HEK293T (cell line): ENCODE data around the gene MEF2D.

Experiments used
- CTCF ChIA-PET: fragments of 350-600 bp; formaldehyde crosslinking; extraction: SDS; loops from one replicate; lab custom pipeline; 2021; ENCODE audit warnings: antibody characterized with exemption, inconsistent platforms; lab: Yijun Ruan, JAX
- POLR2A ChIA-PET: fragments of 350-600 bp; formaldehyde crosslinking; extraction: SDS; loops from one replicate; lab custom pipeline; 2020; ENCODE audit warnings: antibody characterized with exemption, inconsistent platforms; lab: Yijun Ruan, JAX
- DNase-seq: peaks from one replicate; pipeline ENCODE4 v3.0.0; 2012; ENCODE audit warnings: mixed read lengths; ENCODE audit errors: extremely low spot score
- ARNT ChIP-seq: fragments of 450-650 bp; IDR thresholded peaks from 2 replicates; pipeline ENCODE4 v1.6.1; 2017; ENCODE audit warnings: mild to moderate bottlenecking
- BHLHE40 ChIP-seq: fragments of 450-650 bp; IDR thresholded peaks from 2 replicates; pipeline ENCODE4 v1.6.1; 2016; ENCODE audit warnings: mild to moderate bottlenecking, moderate library complexity, borderline replicate concordance
- CTBP1 ChIP-seq: fragments of 450-650 bp; IDR thresholded peaks from 2 replicates; pipeline ENCODE4 v1.6.1; 2016; ENCODE audit warnings: borderline replicate concordance
- ELF4 ChIP-seq: fragments of 450-650 bp; IDR thresholded peaks from 2 replicates; pipeline ENCODE4 v1.6.1; 2017; ENCODE audit warnings: antibody characterized with exemption
- FOXA1 ChIP-seq: fragments of 450-650 bp; IDR thresholded peaks from 2 replicates; pipeline ENCODE4 v1.6.1; 2016; ENCODE audit warnings: mild to moderate bottlenecking
- FOXK2 ChIP-seq: fragments of 450-650 bp; IDR thresholded peaks from 2 replicates; pipeline ENCODE4 v1.6.1; 2016; ENCODE audit warnings: mild to moderate bottlenecking
- FOXM1 ChIP-seq: fragments of 450-650 bp; IDR thresholded peaks from 2 replicates; pipeline ENCODE4 v1.6.1; 2017; ENCODE audit warnings: mild to moderate bottlenecking, borderline replicate concordance
- HDGF ChIP-seq: fragments of 450-650 bp; IDR thresholded peaks from 2 replicates; pipeline ENCODE4 v1.6.1; 2017; ENCODE audit warnings: antibody characterized with exemption, borderline replicate concordance
- L3MBTL2 ChIP-seq: fragments of 450-650 bp; conservative IDR thresholded peaks from 2 replicates; pipeline ENCODE4 v1.6.1; 2016; ENCODE audit warnings: mild to moderate bottlenecking
- LEF1 ChIP-seq: fragments of 450-650 bp; IDR thresholded peaks from 2 replicates; pipeline ENCODE4 v1.6.1; 2017; ENCODE audit warnings: mild to moderate bottlenecking, borderline replicate concordance
- NFRKB ChIP-seq: fragments of 450-650 bp; IDR thresholded peaks from 2 replicates; pipeline ENCODE4 v1.6.1; 2016; ENCODE audit warnings: mild to moderate bottlenecking, moderate library complexity
- PKNOX1 ChIP-seq: fragments of 450-650 bp; IDR thresholded peaks from 2 replicates; pipeline ENCODE4 v1.6.1; 2016
- SP1 ChIP-seq: fragments of 450-650 bp; IDR thresholded peaks from 2 replicates; pipeline ENCODE4 v1.6.1; 2017
- SUZ12 ChIP-seq: fragments of 450-650 bp; IDR thresholded peaks from 2 replicates; pipeline ENCODE4 v1.6.1; 2016; ENCODE audit warnings: mild to moderate bottlenecking
- TARDBP ChIP-seq: fragments of 450-650 bp; IDR thresholded peaks from 2 replicates; pipeline ENCODE4 v1.6.1; 2016
- ZNF384 ChIP-seq: fragments of 450-650 bp; IDR thresholded peaks from 2 replicates; pipeline ENCODE4 v1.6.1; 2016

MEF2D gene

GRCh38 chr1:156503698-156504437, 3.3 kb upstream of the MEF2D start:
- ChIA-PET CTCF (interaction anchor here (0.8 to 2.0 kb wide), 5 partner anchors 14 to 437 kb away, joined by 3 to 9 read pairs (median 4); no protein-coding TSS in a partner anchor), POLR2A (interaction anchor here (0.9 to 6.8 kb wide), 8 partner anchors 8 to 311 kb away, joined by 3 to 64 read pairs (median 4); no protein-coding TSS in a partner anchor)
- DNase-seq, result no peak
- TF ChIP-seq TARDBP (no peak), ARNT (no peak), SUZ12 (no peak), LEF1 (no peak), ZNF384 (no peak), SP1 (no peak), HDGF (no peak), BHLHE40 (no peak), PKNOX1 (no peak), FOXA1 (no peak), L3MBTL2 (no peak)

GRCh38 chr1:156502894-156503697, 2.5 kb upstream of the MEF2D start:
- ChIA-PET CTCF (interaction anchor here (0.8 to 2.4 kb wide), 4 partner anchors 13 to 436 kb away, joined by 3 to 17 read pairs (median 8); no protein-coding TSS in a partner anchor), POLR2A (interaction anchor here (0.8 to 6.8 kb wide), 5 partner anchors 12 to 310 kb away, joined by 3 to 64 read pairs (median 3); partner anchors contain the start of gene GLMP)
- TF ChIP-seq BHLHE40 (no peak), L3MBTL2 (peak; percentile 67)
- DNase-seq, result no peak

- TF ChIP-seq FOXK2 (no peak), FOXA1 (no peak), PKNOX1 (no peak), SUZ12 (no peak), ELF4 (no peak), CTBP1 (no peak), LEF1 (no peak), ARNT (no peak), SP1 (no peak), L3MBTL2 (no peak), ZNF384 (no peak), BHLHE40 (no peak), FOXM1 (no peak), TARDBP (no peak), NFRKB (no peak), HDGF (no peak)
- POLR2A ChIA-PET, result interaction anchor here (0.7 to 6.8 kb wide), 8 partner anchors 12 to 219 kb away, joined by 3 to 64 read pairs (median 6); partner anchors contain the start of genes GLMP, NAXE and SMG5
- DNase-seq, result no peak
- CTCF ChIA-PET, result interaction anchor here (1.5 to 2.4 kb wide), 3 partner anchors 12 to 45 kb away, joined by 6 to 17 read pairs (median 9); no protein-coding TSS in a partner anchor
These were observed 1.9 kb upstream of the MEF2D start for GRCh38 chr1:156502391-156502893.

GRCh38 chr1:156500793-156501506, 375 bp upstream of the MEF2D start:
- CTCF ChIA-PET, result interaction anchor here (0.6 to 2.4 kb wide), 10 partner anchors 15 to 301 kb away, joined by 3 to 17 read pairs (median 3); partner anchors contain the start of gene NAXE
- TF ChIP-seq SP1 (no peak), NFRKB (no peak), BHLHE40 (no peak), ZNF384 (no peak), TARDBP (no peak), FOXA1 (no peak), ARNT (peak; percentile 46; the same call in 1 of the 2 replicates), L3MBTL2 (peak; percentile 98), FOXM1 (peak; percentile 78), PKNOX1 (peak; percentile 98)
- DNase-seq, result peak; percentile 99
- POLR2A ChIA-PET, result interaction anchor here (0.6 to 6.8 kb wide), 28 partner anchors 9 to 288 kb away, joined by 3 to 64 read pairs (median 4); partner anchors contain the start of genes ISG20L2, METTL25B, NAXE and PMF1
